Choroid plexus epithelial cell (primary cell): Measurements from ENCODE around the gene CAMK1D.

ENCODE experiments used
- DNase-seq: peaks from one replicate; pipeline ENCODE4 v3.0.0-alpha.2; 2010; ENCODE audit warnings: low read depth
- H3K4me3 ChIP-seq: 2 replicates; pipeline ENCODE4 v1.5.1; 2011; ENCODE audit warnings: low read depth, mild to moderate bottlenecking, control low read depth, low read length, moderate library complexity
- CTCF ChIP-seq: conservative IDR thresholded peaks from 2 replicates; pipeline ENCODE4 v1.5.1; 2011; ENCODE audit warnings: low read depth, mild to moderate bottlenecking, control low read depth, inconsistent platforms, low read length, moderate library complexity

Gene CAMK1D

DNA sequence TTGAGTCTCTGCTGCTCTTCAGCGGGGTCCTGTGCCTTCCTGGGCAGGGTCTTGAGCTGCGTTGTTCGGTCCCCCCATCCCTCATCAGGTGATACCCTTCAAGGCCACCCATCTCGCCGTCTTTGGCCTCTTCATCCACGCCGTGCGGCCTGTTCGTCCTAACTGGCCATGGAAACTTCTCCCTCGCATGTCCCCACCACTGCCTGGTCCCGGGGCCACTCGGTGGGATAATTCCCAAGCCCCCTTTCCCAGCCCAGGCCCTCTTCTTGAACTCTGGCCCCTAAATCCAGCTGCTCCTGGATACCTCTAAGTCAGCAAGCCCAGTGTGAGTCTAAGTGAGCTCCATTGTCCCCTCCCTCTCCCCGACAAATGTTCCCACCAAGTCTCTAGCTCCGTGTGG lies 74.5 kb downstream of the CAMK1D start:
- TF ChIP-seq CTCF = no peak
- H3K4me3 ChIP-seq = no peak overlapping the region
- no peak for DNase-seq

DNA sequence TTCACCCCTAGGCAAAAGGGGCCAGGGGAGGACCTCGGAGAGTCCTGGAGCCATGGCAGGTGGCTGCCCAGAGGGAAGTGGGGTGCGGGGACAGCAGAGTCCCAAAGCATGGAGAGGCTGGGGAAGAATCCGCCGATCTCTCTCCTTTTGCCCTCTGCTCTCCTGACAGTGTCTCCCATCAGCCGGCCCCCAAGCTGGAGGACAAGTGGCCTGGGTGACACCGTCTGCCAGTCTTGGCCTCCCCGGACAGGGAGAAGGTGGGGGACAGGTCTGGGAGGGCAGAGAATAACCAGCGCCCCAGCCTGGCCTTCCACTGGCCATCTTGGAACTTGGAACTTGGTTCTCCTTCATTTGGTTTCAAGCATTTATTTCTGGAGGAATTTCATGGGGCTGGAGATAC lies 77.9 kb downstream of the CAMK1D start:
- H3K4me3 ChIP-seq = no peak overlapping the region
- DNase-seq = no peak
- TF ChIP-seq CTCF = no peak

DNA sequence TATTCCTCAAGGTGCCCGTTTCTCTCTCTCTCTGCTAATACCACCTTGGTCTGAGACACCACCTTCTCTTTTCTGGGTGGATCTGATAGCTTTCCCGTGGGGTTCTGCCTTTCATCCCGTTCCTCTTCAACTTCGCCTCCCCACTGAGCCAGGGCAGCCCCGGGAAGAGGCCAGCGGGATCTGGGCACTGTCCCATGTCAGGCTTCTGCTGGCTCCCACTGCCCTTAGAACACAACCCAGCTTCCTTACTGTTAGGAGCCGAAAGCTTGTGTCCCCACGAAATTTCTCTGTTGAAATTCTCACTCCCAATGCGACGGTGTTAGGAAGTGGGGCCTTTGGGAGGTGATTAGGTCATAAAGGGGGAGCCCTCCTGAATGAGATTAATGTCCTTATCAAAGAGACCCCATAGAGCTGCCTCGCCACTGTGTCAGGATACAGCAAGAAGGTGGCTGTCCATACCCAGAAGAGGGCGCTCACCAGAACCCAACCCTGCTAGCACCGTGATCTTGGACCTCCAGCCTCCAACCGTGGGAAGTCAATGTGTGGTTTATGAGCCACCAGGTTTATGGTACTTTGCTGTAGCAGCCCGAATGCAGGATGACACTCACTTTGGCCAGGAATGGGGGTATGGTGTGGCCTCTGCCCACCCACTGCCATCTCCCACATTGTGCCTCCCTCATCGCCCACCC lies 79.2 kb downstream of the CAMK1D start:
- no peak for TF ChIP-seq CTCF
- no peak for DNase-seq
- no peak overlapping the region for H3K4me3 ChIP-seq

DNA sequence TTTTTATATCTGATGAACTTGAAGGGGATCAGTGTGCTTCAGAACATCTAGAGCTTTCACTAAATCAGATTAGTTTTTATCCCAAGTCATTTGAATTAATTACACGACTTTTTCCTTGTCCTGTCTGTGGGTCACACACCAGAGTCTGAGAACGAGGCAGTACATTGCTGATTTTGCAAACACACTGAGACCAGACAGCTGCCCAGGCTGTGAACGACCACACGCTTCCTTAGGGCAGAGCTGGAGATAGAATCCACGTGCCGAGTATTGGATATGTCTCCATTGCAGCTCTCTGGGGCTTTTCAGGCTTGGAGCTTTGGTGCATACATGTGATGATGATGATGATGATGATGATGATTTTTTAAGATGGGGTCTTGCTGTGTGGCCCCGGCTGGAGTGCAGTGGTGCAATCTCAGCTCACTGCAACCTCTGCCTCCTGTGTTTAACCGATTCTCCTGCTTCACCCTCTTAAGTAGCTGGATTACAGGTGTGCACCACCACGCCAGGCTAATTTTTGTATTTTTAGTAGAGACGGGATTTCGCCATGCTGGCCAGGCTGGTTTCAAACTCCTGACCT lies 81.1 kb downstream of the CAMK1D start:
- TF ChIP-seq CTCF = no peak
- no peak overlapping the region for H3K4me3 ChIP-seq
- no peak for DNase-seq

DNA sequence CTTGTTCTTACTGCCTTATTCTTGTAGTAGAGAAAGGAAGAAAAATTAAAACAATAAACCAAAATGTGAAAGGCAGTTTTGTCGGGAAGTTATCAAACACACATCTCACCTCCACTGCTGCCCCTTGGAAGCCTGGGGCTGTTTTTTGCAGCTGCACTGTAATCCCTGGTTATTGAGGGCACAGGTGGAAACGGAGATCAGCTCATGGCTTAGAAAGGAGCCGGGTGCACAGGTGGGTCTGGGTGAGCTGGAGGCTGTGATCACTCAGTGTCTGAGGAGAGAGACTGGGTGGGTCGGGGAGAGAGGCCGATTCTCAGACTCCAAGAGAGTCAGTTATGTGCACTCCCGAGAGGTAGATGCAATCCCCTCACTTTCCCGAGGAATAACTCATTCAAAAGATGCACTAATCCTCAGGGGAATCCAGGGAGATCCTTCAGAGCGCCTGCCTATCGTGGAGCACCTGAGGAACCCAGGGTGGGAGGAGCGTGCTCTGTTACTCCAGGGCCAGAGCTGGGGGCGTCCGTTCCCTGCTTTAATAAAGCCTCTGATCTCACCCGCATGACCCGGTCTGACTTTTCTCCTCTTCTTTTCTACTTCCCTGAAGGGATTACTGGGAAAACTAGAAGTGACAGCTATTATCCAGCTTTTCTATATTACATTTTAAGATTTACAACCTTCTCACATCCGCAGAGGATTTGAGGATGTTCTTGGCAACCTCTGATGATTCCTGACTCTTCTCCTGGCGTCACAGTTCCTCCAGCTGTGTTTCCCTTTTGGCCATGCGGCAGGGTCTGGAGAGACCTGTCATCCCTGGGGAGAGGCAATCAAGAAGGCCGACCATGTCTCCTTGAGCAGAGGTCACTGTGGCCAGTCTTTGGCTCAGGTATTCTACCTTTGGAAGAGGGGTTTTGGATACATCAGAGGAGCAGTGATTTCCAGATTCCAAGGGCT lies 82.1 kb downstream of the CAMK1D start:
- H3K4me3 ChIP-seq = no peak overlapping the region
- no peak for TF ChIP-seq CTCF
- no peak for DNase-seq

- TF ChIP-seq CTCF = no peak
- no peak overlapping the region for H3K4me3 ChIP-seq
- DNase-seq = no peak
These were observed 83.2 kb downstream of the CAMK1D start for GRCh38 chr10:12432402-12433189.
